Fibroblast of lung (primary cell): ENCODE data around the gene HOXA11.

ENCODE experiments used
- CTCF ChIP-seq, 2 donors: IDR thresholded peaks in 1 of 2; conservative IDR thresholded peaks in 1 of 2; 1 replicate in 1 of 2; 2 replicates in 1 of 2; pipeline ENCODE4 v1.5.1; 2011 to 2012; ENCODE audit warnings: low read length in 2 of 2, control low read depth in 1 of 2, inconsistent platforms in 1 of 2, low read depth in 1 of 2, mild to moderate bottlenecking in 1 of 2
- EZH2 ChIP-seq: IDR thresholded peaks from 2 replicates; pipeline ENCODE4 v1.5.1; 2012; ENCODE audit warnings: low read length, control low read depth, mild to moderate bottlenecking; ENCODE audit errors: missing control alignments

- TF ChIP-seq CTCF (conservative IDR thresholded peaks at IDR 0.05 in 1 of 2, IDR thresholded peaks at IDR 0.05 in 1 of 2; ENCODE audit: low read depth in 1 of 2, low read length in 2 of 2) (no peak), EZH2 (no peak)
Observed at GRCh38 chr7:27172823-27173510, 12.1 kb downstream of the HOXA11 start.
